ENCODE data around the gene NR1I2. TPM values are rescaled to one million over a fixed set of nuclear protein-coding genes. Genes with fewer than 3 reads are reported as not detected.

Gene NR1I2
- total RNA-seq, 2 experiments from 2014 or later: 0.26 to 0.35 TPM

DNA sequence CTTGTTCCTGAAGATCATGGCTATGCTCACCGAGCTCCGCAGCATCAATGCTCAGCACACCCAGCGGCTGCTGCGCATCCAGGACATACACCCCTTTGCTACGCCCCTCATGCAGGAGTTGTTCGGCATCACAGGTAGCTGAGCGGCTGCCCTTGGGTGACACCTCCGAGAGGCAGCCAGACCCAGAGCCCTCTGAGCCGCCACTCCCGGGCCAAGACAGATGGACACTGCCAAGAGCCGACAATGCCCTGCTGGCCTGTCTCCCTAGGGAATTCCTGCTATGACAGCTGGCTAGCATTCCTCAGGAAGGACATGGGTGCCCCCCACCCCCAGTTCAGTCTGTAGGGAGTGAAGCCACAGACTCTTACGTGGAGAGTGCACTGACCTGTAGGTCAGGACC lies 35.2 kb downstream of the NR1I2 start:
- Mint-ChIP-seq H3K27me3 (no peaks in the 10 kb centered on the region), H3K4me3 (no peak overlapping the region), H3K9me3 (ENCODE audit: low read depth) (no peaks in the 10 kb centered on the region), H3K36me3 (no peaks in the 10 kb centered on the region), H3K4me1 (no peaks in the 10 kb centered on the region), H3K27ac (no peak overlapping the region)
- CTCF ChIA-PET: interaction anchor here (2.1 kb wide), 1 partner anchor 14 kb away, joined by 6 read pairs; no protein-coding TSS in a partner anchor
- no peak for ATAC-seq
- no peak for DNase-seq

DNA sequence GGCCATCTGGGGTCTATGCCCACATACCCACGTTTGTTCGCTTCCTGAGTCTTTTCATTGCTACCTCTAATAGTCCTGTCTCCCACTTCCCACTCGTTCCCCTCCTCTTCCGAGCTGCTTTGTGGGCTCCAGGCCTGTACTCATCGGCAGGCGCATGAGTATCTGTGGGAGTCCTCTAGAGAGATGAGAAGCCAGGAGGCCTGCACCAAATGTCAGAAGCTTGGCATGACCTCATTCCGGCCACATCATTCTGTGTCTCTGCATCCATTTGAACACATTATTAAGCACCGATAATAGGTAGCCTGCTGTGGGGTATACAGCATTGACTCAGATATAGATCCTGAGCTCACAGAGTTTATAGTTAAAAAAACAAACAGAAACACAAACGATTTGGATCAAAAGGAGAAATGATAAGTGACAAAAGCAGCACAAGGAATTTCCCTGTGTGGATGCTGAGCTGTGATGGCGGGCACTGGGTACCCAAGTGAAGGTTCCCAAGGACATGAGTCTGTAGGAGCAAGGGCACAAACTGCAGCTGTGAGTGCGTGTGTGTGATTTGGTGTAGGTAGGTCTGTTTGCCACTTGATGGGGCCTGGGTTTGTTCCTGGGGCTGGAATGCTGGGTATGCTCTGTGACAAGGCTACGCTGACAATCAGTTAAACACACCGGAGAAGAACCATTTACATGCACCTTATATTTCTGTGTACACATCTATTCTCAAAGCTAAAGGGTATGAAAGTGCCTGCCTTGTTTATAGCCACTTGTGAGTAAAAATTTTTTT lies 35.9 kb downstream of the NR1I2 start:
- Mint-ChIP-seq H3K27ac (no peak overlapping the region), H3K36me3 (no peaks in the 10 kb centered on the region), H3K27me3 (no peaks in the 10 kb centered on the region), H3K4me1 (no peaks in the 10 kb centered on the region), H3K9me3 (ENCODE audit: low read depth) (no peaks in the 10 kb centered on the region), H3K4me3 (no peak overlapping the region)
- DNase-seq: no peak
- no peak for ATAC-seq
- CTCF ChIA-PET: interaction anchor here (2.1 to 2.3 kb wide), 2 partner anchors 14 to 600 kb away, joined by 6 read pairs; no protein-coding TSS in a partner anchor

DNA sequence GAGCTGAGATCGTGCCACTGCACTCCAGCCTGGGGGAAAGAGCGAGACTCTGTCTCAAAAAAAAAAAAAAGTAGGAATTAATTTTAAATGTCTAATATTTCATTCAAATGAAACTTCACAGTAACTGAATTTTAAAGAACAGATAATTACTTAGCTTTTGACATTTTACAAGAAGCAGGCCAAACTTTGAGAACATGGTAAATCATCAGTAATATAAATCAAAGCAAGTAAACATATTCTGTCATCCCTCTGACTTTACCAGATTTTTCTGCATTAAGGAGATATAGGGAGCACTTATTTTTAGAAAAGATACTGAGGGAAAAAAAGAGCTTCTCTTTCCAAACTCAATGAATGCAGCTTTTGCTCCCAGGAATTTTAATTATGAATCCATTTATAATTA lies 37.0 kb downstream of the NR1I2 start:
- DNase-seq (no peak), ATAC-seq (no peak)
- no peak overlapping the region for H3K4me3 Mint-ChIP-seq
- H3K36me3 Mint-ChIP-seq: no peaks in the 10 kb centered on the region
- no peaks in the 10 kb centered on the region for H3K4me1 Mint-ChIP-seq
- no peaks in the 10 kb centered on the region for H3K27me3 Mint-ChIP-seq
- CTCF ChIA-PET: interaction anchor here (0.8 to 2.3 kb wide), 2 partner anchors 221 to 599 kb away, joined by 3 to 6 read pairs; no protein-coding TSS in a partner anchor
- no peaks in the 10 kb centered on the region for H3K9me3 Mint-ChIP-seq (ENCODE audit: low read depth)
- no peak overlapping the region for H3K27ac Mint-ChIP-seq

DNA sequence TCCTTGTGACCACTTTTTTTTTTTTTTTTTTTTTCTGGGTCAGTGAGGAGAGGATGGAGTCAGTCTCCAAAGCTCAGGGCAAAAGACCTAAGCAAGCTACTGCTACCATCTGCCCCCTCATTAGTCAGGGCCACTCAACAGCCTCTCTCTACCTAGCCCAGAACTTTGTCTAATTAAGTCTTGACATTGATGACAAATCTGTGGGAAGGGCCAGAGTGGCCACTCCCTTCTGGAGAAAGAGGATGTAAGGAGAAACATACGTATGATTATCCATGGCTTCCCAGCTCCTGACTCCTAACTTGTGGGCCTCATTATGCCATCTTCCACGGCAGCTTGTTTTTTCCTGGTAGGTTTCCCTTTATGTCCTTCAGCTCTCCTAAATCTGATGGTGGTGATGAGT lies 37.9 kb downstream of the NR1I2 start:
- ATAC-seq: no peak
- no peak for DNase-seq
- Mint-ChIP-seq H3K27me3 (no peaks in the 10 kb centered on the region), H3K9me3 (ENCODE audit: low read depth) (no peaks in the 10 kb centered on the region), H3K27ac (no peak overlapping the region), H3K4me3 (no peak overlapping the region), H3K36me3 (no peaks in the 10 kb centered on the region), H3K4me1 (no peaks in the 10 kb centered on the region)
- CTCF ChIA-PET: interaction anchor here (1.7 to 2.3 kb wide), 3 partner anchors 11 to 598 kb away, joined by 4 to 6 read pairs (median 4); no protein-coding TSS in a partner anchor

DNA sequence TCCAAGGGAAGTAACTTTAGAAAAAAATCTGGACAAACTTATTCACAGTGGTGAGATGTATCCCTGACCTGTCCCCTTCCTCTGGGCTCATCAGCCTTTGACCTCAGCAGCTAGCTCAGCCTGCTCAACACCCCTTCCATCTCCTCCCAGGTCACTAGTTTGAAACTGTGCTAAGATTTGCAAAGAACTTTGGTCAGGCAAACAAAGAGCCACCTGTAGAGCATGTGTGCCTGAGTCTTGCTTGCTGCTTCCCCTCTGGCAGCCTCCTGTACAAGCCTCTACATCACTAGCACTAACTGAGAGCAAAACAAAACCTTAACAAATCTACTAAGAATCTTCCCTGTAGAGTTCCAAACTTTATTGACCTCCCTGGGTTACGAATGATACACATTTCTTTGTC lies 43.9 kb downstream of the NR1I2 start:
- no peaks in the 10 kb centered on the region for H3K4me1 Mint-ChIP-seq

DNA sequence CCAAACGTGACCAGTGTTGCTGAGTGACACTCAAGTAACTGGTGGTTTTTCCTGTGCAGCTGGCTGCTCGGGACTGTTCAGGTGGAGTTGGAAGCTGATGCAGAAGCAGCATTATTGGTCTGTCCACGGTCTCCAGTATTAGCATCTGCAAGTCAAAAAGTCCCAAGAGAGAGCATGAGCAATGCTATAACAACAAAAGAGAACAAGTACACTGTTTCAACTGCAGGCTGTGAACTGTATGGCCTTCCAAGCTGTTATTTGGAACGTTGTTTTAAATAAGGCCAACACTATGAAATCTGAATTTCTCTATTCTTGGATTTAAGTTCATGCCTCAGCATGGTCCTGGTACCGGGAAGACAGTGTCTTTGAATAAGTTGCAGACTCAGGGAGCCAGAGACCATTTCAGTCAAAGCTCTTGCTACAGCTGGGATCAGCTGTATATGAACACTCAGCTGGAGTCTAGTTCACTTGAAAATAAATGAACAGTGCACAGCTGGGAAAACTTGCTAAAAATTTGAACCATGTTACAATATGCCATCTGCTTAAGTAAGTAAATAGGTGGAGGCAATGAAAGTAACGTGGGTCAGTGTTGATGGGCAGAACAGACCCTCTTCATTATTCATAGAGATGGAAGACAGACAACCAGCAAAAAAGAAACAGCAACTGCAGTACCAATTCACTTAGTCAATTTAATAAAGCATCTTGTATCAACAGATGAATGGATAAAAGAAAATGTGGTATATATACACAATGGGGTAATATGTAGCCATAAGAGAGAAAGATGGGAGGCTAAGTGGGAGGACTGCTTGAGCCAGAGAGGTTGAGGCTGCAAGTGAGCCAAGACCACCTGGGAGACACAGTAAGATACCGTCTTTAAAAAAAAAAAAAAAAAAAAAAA lies 45.1 kb downstream of the NR1I2 start:
- CTCF ChIA-PET: interaction anchor here (0.6 to 0.7 kb wide), 2 partner anchors 451 to 523 kb away, joined by 3 read pairs; no protein-coding TSS in a partner anchor
- no peaks in the 10 kb centered on the region for H3K27me3 Mint-ChIP-seq
- no peaks in the 10 kb centered on the region for H3K9me3 Mint-ChIP-seq (ENCODE audit: low read depth)
- no peak overlapping the region for H3K27ac Mint-ChIP-seq
- no peak for ATAC-seq
- no peak overlapping the region for H3K4me3 Mint-ChIP-seq
- peaks cover 4% of the 10 kb centered on the region for H3K36me3 Mint-ChIP-seq
- H3K4me1 Mint-ChIP-seq: no peaks in the 10 kb centered on the region
- DNase-seq: no peak

More for the DNA sequence above, 43.9 kb downstream of the NR1I2 start:
- ATAC-seq: no peak
- Mint-ChIP-seq H3K4me3 (no peak overlapping the region), H3K9me3 (ENCODE audit: low read depth) (no peaks in the 10 kb centered on the region), H3K36me3 (peaks cover 4% of the 10 kb centered on the region), H3K27me3 (no peaks in the 10 kb centered on the region), H3K27ac (no peak overlapping the region)
- no peak for DNase-seq
- CTCF ChIA-PET: interaction anchor here (0.7 kb wide), 1 partner anchor 10 kb away, joined by 3 read pairs; no protein-coding TSS in a partner anchor

DNA sequence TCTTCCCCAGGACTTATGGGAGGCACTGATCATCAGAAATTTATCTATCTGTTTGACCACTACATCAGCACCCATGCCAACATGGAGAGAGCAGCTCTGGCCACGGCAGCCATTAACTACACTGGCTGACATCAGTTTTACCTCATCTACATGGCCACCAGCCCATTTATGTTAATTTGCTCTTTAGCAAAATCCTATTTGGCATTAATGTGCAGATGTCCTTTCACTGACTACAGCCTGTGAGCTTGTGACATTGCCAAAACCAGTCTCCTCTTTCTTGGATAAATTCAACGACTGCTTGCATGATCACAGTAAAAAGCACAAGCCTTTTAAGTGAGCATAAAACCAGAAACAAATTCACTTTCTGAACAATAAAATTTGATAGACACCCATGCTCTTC lies 47.5 kb downstream of the NR1I2 start:
- H3K27me3 Mint-ChIP-seq: no peaks in the 10 kb centered on the region
- H3K9me3 Mint-ChIP-seq (ENCODE audit: low read depth): no peaks in the 10 kb centered on the region
- H3K27ac Mint-ChIP-seq: no peak overlapping the region
- no peak overlapping the region for H3K4me3 Mint-ChIP-seq
- DNase-seq (no peak), ATAC-seq (no peak)
- CTCF ChIA-PET: no interaction called here
- no peaks in the 10 kb centered on the region for H3K4me1 Mint-ChIP-seq
- H3K36me3 Mint-ChIP-seq: peaks cover 6% of the 10 kb centered on the region

DNA sequence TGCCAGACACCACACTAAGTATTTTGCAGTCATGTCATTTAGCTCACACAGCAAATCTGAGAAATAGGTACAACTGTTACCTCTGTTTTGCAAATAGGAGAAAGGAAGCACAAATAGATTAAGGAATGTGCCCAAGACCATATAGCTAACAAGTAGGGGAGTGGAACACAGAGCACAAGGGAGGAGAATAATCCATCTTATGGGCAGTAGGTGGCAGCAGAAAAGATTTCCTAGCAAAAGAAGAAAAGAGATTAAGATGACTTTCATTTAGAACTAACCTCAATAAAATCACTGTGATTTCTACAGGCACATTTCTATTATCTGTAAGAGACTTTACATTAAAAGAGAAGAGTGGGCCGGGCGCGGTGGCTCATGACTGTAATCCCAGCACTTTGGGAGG lies 49.1 kb downstream of the NR1I2 start:
- H3K4me1 Mint-ChIP-seq: peaks cover 4% of the 10 kb centered on the region

DNA sequence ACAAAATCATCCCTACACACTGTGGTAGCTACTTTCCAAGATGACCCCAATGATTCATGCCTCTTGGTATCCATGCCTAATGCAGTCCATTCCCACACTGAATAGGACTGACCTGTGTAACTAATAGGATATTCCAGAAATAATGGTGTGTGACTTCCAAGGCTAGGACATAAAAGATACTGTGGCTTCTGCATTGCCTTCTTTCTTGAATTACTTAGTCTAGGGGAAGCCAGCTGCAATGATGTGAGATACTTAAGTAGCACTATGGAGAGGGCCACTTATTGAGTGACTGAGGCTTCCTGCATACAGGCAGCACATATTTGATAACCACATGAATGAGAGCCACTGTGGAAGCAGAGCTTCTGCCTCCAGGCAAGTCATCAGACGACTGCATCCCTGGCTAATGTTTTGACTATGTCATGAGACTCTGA lies 50.1 kb downstream of the NR1I2 start:
- ATAC-seq (no peak), DNase-seq (no peak)
- Mint-ChIP-seq H3K4me1 (peaks cover 4% of the 10 kb centered on the region), H3K4me3 (no peak overlapping the region), H3K27me3 (no peaks in the 10 kb centered on the region), H3K36me3 (peaks cover 12% of the 10 kb centered on the region), H3K9me3 (ENCODE audit: low read depth) (no peaks in the 10 kb centered on the region), H3K27ac (no peak overlapping the region)
- CTCF ChIA-PET: interaction anchor here (0.7 to 1.7 kb wide), 4 partner anchors 12 to 120 kb away, joined by 3 to 6 read pairs (median 4); no protein-coding TSS in a partner anchor

More for the DNA sequence above, 49.1 kb downstream of the NR1I2 start:
- DNase-seq: no peak
- CTCF ChIA-PET: interaction anchor here (1.3 to 1.7 kb wide), 3 partner anchors 11 to 61 kb away, joined by 3 to 6 read pairs (median 4); no protein-coding TSS in a partner anchor
- Mint-ChIP-seq H3K4me3 (no peak overlapping the region), H3K27ac (no peak overlapping the region), H3K36me3 (peaks cover 8% of the 10 kb centered on the region), H3K27me3 (no peaks in the 10 kb centered on the region), H3K9me3 (ENCODE audit: low read depth) (no peaks in the 10 kb centered on the region)
- ATAC-seq: no peak

DNA sequence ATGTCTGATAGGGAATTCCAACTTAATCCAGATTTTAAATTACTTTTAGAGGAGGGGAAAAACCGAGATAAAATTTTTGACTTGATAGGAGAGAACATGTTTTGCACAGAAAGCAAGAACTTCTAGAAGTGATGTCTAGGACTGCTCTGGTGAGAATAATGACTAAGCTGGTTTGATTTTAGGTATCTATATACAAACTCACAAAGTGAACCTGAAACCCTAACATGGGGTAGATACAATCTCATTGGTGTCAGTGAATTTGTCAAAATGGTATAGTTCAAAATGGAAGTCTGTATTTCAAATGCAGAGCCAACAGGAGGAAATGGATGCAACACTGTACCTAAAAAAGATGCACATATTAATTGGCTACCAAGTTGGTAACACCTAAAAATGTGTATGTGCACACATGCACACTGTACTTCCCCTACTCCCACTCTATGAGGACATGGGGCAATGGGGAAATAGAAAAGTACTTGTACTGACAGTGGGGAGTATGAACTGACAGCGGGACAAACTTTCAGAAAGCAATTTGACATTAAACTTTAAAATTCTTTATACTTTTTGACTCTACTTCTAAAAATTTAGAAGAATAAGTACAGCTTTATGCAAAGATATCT lies 53.0 kb downstream of the NR1I2 start:
- Mint-ChIP-seq H3K4me3 (no peak overlapping the region), H3K27me3 (no peaks in the 10 kb centered on the region), H3K4me1 (peaks cover 4% of the 10 kb centered on the region), H3K27ac (no peak overlapping the region), H3K36me3 (peaks cover 16% of the 10 kb centered on the region), H3K9me3 (ENCODE audit: low read depth) (no peaks in the 10 kb centered on the region)
- ATAC-seq: no peak
- CTCF ChIA-PET: no interaction called here
- DNase-seq: no peak

DNA sequence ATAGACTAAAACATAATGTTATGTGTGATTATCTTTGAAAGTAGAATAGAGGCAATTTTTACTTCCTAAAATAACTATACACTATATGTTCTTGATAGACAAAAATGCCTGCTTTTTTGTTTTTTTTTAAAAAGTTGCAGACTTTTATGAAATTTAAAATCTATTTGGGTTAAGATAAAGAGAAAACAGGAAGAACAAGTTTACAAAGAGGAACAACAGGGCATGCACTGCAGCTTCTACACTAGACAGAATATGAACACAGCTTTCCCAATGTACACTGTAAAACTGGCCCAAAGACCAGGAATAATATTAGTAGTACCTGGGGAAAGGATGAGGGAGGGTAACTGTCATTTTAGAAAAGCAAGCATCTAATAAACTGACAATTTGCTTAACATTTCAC lies 53.7 kb downstream of the NR1I2 start:
- CTCF ChIA-PET: no interaction called here
- H3K36me3 Mint-ChIP-seq: peaks cover 16% of the 10 kb centered on the region
- H3K9me3 Mint-ChIP-seq (ENCODE audit: low read depth): no peaks in the 10 kb centered on the region
- peaks cover 4% of the 10 kb centered on the region for H3K4me1 Mint-ChIP-seq
- no peaks in the 10 kb centered on the region for H3K27me3 Mint-ChIP-seq
- ATAC-seq (no peak), DNase-seq (no peak)
- no peak overlapping the region for H3K4me3 Mint-ChIP-seq
- H3K27ac Mint-ChIP-seq: no peak overlapping the region

DNA sequence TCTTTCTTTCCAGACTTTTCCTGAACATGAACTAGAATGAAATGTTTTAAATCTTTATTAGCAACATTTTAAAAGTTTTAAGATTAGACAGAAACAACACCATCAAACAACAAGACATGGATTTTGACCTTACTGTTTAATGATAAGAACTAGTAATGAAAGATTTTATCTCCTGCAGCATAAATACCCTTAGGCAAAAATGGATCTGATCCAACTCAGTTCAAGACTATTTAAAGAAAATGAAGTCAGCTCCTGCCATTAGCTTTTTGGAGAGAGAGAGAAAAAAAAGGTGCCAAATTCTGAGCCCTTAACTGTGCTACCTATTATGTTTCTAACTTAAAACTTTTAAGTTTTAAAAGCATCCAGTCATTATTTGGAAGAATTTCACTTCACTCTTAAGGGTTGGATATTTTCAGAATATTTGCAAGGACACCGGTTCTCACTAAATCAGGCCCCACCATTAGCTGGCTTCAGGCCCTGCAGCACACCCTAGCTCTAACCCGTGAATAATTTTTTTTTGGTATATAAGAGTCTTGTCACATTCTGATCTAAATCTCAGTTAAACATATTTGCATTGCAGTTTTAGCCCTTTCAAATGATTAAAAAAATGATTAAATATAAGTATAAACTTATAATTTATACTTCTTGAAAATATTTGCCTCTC lies 60.0 kb downstream of the NR1I2 start:
- ATAC-seq (no peak), DNase-seq (no peak)
- Mint-ChIP-seq H3K27ac (no peak overlapping the region), H3K4me1 (no peaks in the 10 kb centered on the region), H3K9me3 (ENCODE audit: low read depth) (no peaks in the 10 kb centered on the region), H3K36me3 (peaks cover 35% of the 10 kb centered on the region), H3K4me3 (no peak overlapping the region), H3K27me3 (no peaks in the 10 kb centered on the region)
- CTCF ChIA-PET: no interaction called here

DNA sequence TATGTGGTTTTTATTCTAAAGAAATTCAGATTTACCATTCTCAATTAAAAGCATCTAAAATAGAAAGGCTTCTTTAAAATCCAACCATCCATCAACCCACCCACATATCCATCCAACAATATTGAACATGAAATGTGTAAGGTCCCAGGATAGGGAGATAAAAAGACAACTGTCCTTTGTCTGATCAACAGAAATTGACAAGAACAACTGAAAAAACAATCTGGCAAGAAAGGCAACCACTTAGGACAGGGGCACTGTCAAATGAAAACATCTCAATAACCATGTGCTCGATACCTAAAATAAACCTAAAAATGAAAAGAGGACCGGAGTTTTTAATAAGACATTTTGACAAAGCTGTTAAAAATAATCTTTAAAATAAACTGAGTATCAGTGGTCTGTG lies 67.2 kb downstream of the NR1I2 start:
- H3K4me3 Mint-ChIP-seq: no peak overlapping the region
- H3K36me3 Mint-ChIP-seq: peaks cover 31% of the 10 kb centered on the region
- CTCF ChIA-PET: no interaction called here
- H3K9me3 Mint-ChIP-seq (ENCODE audit: low read depth): no peaks in the 10 kb centered on the region
- DNase-seq (no peak), ATAC-seq (no peak)
- H3K27ac Mint-ChIP-seq: no peak overlapping the region
- H3K27me3 Mint-ChIP-seq: no peaks in the 10 kb centered on the region
- no peaks in the 10 kb centered on the region for H3K4me1 Mint-ChIP-seq

Measured in activated CD8-positive, alpha-beta memory T cell treated with anti-CD3 and anti-CD28 coated beads, Interleukin-2, amount 10 ng/mL, durations not matched to agents 7 days and 5 days (primary cell).